HL-60 (cell line): ENCODE results near the gene MOB3B.

ENCODE experiments used
- TF ChIP-seq, protein P1 (sequence below): IDR thresholded peaks from one replicate; pipeline ENCODE4 v1.5.1; 2011; ENCODE audit warnings: low read length, control low read depth, inconsistent platforms; ENCODE audit not compliant: insufficient read depth
- TF ChIP-seq, protein P2 (sequence below): IDR thresholded peaks from 2 replicates; pipeline ENCODE4 v1.6.1; 2012; ENCODE audit warnings: low read depth; ENCODE audit not compliant: insufficient replicate concordance

DNA sequence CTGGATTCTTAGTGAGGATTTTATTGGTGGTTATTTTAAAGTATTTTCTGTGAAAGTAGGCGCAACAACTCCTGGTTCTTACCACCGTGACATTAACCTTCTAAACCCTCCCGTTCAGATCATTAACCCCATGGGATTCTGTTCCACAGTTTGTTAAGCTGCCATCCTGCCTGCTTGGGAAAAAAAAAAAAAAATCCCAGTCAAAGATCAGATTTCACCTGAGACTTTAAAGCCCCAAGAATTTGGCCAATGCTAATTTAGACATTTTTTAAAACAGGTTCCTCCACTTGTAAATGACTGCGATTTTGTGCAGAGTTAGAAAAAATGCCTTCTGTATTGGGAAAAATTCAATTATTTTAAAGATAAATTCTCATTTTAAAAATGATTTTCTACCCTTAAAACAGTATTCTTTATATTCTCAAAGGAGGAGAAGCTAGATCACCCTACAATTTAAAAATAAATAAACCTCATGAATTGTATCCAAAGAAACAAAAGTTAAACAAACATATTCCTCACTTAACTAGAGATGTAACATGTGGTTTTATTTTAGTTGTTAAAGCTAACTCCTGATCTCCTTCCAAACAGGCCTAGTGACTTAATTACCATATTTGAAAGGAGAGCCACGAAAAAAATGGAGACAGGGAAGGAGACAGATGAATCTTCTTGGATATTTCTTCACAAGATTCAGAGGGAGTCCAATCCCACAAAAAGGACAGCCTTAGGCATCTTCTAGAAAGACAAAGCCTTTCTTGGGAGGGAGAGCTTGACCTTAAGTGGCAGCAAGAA is 98.7 kb downstream of the MOB3B start:
- TF ChIP-seq, protein P1, sequence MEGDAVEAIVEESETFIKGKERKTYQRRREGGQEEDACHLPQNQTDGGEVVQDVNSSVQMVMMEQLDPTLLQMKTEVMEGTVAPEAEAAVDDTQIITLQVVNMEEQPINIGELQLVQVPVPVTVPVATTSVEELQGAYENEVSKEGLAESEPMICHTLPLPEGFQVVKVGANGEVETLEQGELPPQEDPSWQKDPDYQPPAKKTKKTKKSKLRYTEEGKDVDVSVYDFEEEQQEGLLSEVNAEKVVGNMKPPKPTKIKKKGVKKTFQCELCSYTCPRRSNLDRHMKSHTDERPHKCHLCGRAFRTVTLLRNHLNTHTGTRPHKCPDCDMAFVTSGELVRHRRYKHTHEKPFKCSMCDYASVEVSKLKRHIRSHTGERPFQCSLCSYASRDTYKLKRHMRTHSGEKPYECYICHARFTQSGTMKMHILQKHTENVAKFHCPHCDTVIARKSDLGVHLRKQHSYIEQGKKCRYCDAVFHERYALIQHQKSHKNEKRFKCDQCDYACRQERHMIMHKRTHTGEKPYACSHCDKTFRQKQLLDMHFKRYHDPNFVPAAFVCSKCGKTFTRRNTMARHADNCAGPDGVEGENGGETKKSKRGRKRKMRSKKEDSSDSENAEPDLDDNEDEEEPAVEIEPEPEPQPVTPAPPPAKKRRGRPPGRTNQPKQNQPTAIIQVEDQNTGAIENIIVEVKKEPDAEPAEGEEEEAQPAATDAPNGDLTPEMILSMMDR, result no peak
- TF ChIP-seq, protein P2, sequence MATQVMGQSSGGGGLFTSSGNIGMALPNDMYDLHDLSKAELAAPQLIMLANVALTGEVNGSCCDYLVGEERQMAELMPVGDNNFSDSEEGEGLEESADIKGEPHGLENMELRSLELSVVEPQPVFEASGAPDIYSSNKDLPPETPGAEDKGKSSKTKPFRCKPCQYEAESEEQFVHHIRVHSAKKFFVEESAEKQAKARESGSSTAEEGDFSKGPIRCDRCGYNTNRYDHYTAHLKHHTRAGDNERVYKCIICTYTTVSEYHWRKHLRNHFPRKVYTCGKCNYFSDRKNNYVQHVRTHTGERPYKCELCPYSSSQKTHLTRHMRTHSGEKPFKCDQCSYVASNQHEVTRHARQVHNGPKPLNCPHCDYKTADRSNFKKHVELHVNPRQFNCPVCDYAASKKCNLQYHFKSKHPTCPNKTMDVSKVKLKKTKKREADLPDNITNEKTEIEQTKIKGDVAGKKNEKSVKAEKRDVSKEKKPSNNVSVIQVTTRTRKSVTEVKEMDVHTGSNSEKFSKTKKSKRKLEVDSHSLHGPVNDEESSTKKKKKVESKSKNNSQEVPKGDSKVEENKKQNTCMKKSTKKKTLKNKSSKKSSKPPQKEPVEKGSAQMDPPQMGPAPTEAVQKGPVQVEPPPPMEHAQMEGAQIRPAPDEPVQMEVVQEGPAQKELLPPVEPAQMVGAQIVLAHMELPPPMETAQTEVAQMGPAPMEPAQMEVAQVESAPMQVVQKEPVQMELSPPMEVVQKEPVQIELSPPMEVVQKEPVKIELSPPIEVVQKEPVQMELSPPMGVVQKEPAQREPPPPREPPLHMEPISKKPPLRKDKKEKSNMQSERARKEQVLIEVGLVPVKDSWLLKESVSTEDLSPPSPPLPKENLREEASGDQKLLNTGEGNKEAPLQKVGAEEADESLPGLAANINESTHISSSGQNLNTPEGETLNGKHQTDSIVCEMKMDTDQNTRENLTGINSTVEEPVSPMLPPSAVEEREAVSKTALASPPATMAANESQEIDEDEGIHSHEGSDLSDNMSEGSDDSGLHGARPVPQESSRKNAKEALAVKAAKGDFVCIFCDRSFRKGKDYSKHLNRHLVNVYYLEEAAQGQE, result no peak
